Fibroblast of skin of abdomen (primary cell): ENCODE measurements around the gene GRIK4.
"Not testable (repeated sequence)": the region's sequence is repeated elsewhere in the genome, so short reads cannot be mapped to it uniquely, and the experiment has no call there.

Experiments used
- DNase-seq: peaks from one replicate; pipeline ENCODE4 v3.0.0-alpha.2; 2013

GRIK4 gene

DNA sequence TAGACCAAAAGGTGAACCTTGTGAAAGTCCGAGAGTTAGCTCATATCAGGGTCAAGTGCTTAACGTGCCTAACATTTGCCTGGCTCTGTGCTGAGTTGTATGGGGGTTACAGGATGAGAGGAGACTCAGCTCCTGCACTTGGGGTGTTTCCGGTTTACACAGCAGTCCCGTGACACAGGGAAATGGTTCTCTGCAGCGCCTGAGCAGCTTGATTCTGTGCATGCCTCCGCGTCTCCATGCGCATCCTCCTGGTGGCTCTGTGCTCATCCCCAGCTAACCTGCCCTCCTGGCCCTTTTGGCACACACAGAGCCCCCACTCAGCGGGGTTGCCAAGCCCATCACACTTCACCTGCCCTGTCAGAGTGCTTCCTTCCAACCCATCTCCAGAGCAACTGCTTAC, 274.0 kb downstream of the GRIK4 start:
- DNase-seq: no peak

- no peak for DNase-seq
These were observed 274.7 kb downstream of the GRIK4 start for GRCh38 chr11:120786206-120786735.

GRCh38 chr11:120787224-120787623, 275.7 kb downstream of the GRIK4 start:
- not testable (repeated sequence) for DNase-seq

DNA sequence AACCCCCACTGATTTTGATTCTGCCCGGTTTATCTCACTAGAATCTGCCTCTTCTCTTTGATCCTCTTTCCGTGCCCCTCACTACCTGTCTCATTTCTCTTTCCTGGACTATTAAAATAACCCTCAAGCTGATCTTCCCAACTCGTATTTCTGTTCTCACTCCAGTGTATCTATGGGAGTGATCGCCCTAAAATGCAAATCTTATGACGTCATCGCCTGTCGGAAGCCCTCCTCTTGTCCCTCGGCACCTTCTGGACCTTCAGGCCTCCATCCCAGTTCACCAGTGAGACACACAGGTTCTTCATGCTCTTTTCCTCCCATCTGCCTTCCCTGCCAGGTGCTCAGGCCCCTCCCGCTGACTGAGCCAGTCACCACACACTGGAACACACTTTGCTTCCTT, 277.8 kb downstream of the GRIK4 start:
- no peak for DNase-seq

GRCh38 chr11:120792306-120792705, 280.8 kb downstream of the GRIK4 start:
- no peak for DNase-seq

DNA sequence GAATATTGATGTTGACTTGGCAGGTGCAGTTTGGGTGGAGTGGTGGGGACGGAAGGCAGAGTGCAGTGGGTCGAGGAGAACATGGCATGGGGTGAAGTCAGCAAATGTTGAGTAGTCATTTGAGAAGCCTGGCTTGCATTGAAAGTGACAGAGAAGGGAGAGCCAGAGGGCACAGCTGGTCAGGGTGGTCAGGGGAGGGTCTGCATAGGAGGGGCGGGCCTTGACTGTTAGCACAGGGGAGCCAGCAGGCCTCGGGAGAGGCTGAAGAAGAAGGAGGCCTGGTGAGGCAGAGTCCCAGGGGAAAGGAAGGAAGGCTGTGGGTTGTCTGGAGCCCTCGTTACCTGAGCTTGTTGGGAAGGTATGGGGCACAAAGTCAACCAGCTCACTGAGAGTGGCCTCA, 281.6 kb downstream of the GRIK4 start:
- no peak for DNase-seq

DNA sequence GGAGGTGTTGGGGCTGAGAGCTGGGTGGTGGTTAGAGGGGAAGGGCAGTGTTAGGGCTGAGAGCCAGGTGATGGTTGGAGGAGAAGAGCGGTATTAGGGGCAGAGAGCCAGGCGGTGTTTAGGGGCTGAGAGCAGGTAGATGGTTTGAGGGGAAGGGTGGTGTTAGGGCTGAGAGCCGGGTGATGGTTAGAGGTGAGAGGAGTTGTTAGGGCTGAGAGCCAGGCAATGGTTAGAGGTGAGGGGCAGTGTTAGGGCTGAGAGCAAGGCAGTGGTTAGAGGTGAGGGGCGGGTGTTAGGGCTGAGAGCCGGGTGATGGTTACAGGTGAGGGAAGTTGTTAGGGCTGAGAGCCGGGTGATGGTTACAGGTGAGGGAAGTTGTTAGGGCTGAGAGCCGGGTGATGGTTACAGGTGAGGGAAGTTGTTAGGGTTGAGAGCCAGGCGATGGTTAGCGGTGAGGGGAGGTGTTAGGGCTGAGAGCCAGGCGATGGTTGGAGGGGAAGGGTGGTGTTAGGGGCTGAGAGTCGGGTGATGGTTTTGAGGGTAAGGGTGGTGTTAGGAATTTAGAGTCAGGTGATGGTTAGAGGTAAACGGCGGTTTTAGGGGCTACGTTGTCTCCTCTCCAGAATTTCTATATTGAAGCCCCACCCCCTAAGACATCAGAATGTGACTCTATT, 282.4 kb downstream of the GRIK4 start:
- DNase-seq: no peak

- no peak for DNase-seq
These were observed 283.2 kb downstream of the GRIK4 start for GRCh38 chr11:120794748-120795147.

DNA sequence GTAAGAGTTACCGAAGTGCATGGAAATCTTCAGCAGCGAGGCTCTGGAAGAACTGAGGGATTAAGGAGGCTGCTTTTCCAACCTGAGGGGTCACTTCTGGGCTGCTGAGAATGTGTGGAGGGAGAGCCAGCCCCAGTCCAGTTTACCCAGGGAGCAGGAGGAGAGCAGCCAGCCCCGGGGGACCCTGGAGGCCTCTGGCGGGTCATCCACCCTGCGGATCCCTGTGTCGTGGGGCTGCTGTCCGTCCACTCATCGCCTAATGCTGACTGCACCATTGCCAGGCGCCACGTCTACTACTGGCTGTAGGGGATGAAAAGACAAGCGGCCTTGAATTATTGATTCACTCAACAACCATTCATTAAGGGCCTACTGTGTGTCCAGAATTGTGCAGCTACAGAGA, 283.6 kb downstream of the GRIK4 start:
- DNase-seq: no peak

- DNase-seq: no peak
These were observed 285.6 kb downstream of the GRIK4 start for GRCh38 chr11:120797143-120797542.

GRCh38 chr11:120798854-120799253, 287.3 kb downstream of the GRIK4 start:
- no peak for DNase-seq

DNA sequence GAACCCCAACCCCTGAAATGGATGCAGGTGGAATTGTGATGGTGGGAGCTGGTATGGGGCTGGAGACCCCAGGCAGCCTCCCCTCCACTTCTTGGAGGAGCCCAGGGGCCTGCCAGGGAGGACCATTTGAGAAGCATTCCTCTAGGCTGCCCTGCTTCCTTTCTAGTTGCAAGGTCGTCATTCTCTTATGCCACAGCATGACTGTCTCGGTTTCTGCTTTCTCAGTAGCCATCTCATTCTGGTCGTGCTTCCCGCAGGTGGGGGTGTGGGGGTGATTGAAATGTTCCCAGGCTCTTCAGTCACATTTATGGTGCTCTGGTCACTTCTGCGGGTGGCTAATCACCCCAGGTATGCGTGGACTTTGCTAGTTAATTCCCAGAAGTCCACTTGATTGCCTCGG, 288.7 kb downstream of the GRIK4 start:
- no peak for DNase-seq

DNA sequence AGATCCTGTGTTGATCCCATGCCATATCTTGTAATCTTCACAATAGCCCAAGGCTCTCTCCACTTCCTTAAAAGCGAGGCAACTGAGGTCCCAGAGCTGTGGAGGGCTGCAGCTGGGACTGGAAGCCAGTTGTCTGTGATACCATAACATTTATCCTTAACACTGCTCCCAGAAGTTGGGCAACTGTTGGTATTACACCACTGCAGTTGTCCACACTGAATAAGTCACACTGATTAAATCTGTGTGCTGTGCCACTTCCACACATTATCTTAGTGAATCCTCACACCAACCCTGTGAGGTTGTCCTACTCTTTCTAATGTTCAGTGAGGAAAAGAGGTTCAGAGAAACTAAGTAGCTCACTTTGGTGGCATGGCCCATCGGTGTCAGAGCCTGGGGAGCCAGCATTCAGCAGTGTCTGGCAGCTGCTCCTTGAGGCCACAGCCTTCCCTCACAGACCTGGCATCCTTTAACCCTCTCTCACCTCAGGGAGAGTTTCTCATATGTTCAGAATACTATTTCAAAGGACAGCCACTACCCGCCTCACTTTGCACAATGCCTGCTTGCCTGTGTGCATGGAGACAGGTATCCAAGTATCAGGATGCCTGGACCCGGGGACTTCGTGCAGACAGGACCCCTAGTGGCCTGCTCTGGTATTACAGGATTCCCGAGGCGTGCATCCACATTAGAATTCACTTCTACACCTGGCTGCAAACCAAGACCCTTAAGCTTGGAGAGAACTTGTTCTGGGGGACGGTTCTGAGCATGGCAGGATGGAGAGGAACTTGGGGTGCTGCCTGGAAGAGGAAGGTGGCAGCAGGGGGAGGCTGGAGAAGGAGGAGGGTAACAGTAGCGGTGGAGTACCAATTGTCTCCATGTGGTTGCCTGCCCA, 290.5 kb downstream of the GRIK4 start:
- DNase-seq: peak; percentile 39

DNA sequence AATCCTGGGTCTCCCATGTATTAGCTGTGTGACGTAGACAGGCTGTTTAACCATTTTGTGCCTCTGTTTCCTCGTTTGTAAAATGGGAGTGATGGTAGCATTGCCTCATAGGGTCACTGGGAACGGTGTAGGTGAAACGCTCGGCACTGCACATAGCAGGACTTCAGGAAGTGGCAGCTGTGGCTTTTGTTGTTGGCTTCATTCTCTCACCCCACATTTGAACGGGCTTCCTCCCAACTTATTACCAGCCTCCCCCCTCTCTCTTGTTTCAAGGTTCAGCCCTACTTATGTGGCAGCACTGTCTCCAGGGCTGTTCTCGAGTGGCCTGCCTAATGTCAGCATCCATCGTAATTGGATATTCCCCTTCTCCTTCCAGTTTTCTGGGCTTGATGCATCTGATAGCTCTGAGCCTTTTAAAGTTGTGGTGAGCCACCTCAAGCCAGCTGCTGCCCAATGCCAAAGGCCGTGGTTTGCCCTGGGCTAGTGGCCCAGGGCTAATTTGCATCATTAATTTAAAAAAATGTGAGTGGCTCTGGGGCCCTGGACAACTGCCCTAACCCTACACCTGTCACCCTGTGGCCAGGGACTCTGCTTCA, 294.5 kb downstream of the GRIK4 start:
- DNase-seq: no peak

DNA sequence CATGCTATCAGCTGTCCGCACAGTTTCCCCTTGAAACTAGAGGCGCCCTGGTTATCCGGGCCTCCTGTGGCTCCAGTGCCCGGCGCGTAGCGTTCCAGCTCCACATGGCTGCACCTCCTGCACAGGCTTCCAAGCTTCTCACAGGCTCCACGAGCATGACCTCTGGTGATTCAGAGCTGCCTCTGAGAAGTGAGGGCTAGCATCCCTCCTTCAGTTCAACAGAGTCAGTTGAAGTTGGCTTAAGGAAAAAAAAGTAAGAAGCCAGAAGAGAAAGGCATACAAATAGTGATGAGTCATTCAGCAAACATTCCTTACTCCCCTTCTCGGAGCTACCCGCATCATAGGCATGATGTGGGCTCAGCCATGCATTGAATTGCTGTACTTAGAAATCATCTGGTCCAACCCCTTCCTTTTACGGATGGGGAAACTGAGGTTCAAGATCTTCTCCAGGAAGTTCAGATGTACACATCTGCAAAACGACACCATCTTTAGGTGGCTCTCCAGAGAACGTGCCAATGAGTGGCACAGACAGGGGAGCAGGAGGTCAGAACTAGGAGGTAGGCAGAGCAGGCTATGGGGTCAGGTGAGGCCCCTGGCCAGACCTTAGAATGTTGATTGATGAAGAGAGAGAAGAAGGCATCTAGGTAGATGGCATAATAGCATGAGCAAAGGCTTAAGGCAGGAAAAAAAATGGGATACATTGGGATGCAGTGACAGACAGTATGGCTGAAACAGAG, 296.0 kb downstream of the GRIK4 start:
- DNase-seq: peak; percentile 91

GRCh38 chr11:120808616-120809050, 297.1 kb downstream of the GRIK4 start:
- no peak for DNase-seq

GRCh38 chr11:120810251-120810650, 298.7 kb downstream of the GRIK4 start:
- peak; percentile 18 for DNase-seq

GRCh38 chr11:120811199-120811598, 299.7 kb downstream of the GRIK4 start:
- no peak for DNase-seq

- no peak for DNase-seq
These were observed 300.2 kb downstream of the GRIK4 start for GRCh38 chr11:120811731-120812130.

- no peak for DNase-seq
These were observed 303.2 kb downstream of the GRIK4 start for GRCh38 chr11:120814531-120815318.

GRCh38 chr11:120815319-120816100, 304.0 kb downstream of the GRIK4 start:
- DNase-seq: no peak
